ENCODE measurements around the gene PIGU. TPM values are rescaled to one million over a fixed set of nuclear protein-coding genes. Genes with fewer than 3 reads are reported as not detected.

Gene PIGU
- total and polyA plus RNA-seq, 2 of the 13 experiments (the other 11 are each of a cell fraction or from before 2014, with no cell fraction given) = 45.5 to 231 TPM

DNA sequence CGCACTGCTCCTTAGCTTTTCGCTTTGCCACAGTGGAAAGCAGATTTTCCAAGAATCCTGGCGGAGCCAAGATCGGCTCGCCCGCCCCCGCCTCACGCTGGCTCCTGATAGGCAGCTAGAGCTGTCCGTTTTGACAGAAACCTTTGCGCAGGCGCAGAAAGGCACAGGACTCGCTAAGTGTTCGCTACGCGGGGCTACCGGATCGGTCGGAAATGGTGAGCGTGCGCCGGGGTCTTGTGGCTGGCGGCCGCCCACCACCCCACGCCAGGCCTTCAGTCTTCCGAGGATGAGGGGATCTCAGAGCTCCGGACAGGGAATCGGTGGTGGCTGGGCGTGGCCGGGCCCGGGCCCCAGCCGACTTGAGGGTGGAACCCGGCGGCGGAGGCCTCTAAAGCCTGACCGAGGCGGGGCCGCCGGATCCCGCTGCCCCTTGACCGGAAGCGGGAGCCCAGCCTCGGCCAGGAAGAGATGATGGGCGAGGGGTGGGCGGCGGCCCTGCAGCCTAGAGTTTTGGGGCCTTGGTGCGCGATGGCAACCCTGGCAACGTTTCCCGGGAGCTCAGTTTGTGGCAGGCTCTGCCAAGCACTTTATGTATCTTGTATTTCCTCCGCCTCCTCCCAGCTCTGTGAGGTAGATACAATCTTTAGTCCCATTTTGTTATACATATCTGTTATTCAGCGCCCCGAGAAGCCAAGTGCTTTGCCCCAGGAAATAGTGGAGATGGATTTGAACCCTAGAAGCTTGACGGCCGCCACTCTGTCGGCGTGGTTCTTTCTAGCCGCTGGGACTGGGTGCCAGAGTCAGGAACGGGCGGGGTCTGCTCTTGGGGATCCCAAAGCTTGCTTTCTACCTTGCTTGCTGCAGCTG, 160.4 kb downstream of the PIGU start, which contains the start of gene DYNLRB1 (continued):
- TF ChIP-seq, protein P1, sequence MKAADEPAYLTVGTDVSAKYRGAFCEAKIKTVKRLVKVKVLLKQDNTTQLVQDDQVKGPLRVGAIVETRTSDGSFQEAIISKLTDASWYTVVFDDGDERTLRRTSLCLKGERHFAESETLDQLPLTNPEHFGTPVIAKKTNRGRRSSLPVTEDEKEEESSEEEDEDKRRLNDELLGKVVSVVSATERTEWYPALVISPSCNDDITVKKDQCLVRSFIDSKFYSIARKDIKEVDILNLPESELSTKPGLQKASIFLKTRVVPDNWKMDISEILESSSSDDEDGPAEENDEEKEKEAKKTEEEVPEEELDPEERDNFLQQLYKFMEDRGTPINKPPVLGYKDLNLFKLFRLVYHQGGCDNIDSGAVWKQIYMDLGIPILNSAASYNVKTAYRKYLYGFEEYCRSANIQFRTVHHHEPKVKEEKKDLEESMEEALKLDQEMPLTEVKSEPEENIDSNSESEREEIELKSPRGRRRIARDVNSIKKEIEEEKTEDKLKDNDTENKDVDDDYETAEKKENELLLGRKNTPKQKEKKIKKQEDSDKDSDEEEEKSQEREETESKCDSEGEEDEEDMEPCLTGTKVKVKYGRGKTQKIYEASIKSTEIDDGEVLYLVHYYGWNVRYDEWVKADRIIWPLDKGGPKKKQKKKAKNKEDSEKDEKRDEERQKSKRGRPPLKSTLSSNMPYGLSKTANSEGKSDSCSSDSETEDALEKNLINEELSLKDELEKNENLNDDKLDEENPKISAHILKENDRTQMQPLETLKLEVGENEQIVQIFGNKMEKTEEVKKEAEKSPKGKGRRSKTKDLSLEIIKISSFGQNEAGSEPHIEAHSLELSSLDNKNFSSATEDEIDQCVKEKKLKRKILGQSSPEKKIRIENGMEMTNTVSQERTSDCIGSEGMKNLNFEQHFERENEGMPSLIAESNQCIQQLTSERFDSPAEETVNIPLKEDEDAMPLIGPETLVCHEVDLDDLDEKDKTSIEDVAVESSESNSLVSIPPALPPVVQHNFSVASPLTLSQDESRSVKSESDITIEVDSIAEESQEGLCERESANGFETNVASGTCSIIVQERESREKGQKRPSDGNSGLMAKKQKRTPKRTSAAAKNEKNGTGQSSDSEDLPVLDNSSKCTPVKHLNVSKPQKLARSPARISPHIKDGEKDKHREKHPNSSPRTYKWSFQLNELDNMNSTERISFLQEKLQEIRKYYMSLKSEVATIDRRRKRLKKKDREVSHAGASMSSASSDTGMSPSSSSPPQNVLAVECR (CRISPR knock-in tag; IDR thresholded peaks at IDR 0.05; ENCODE audit: borderline replicate concordance) = peak; percentile 98
- peak; percentile 78 for TF ChIP-seq ZNF331 (CRISPR knock-in tag; IDR thresholded peaks at IDR 0.05)
- peak; percentile 96 for TF ChIP-seq ZNF670 (CRISPR knock-in tag; IDR thresholded peaks at IDR 0.05; ENCODE audit: borderline replicate concordance)
- peak; percentile 49; the same call in 1 of the 2 replicates for TF ChIP-seq ZNF143 (CRISPR knock-in tag; IDR thresholded peaks at IDR 0.05)
- TF ChIP-seq YY1 (IDR thresholded peaks at IDR 0.05; ENCODE audit: insufficient read depth, insufficient replicate concordance, low read depth, low read length) = peak; percentile 63
- TF ChIP-seq TBP (CRISPR knock-in tag; IDR thresholded peaks at IDR 0.05) = 0 out of 2 replicates have a peak, but pooled peaks have one; percentile 10
- TF ChIP-seq NFIB (CRISPR knock-in tag; IDR thresholded peaks at IDR 0.05; ENCODE audit: borderline replicate concordance) = no peak
- TF ChIP-seq SMYD3 (CRISPR knock-in tag; IDR thresholded peaks at IDR 0.05) = no peak
- TF ChIP-seq KDM4B (CRISPR knock-in tag; IDR thresholded peaks at IDR 0.05) = peak; percentile 95
- TF ChIP-seq HMGA1 (CRISPR knock-in tag; conservative IDR thresholded peaks at IDR 0.05) = no peak
- TF ChIP-seq CCDC6 (CRISPR knock-in tag; IDR thresholded peaks at IDR 0.05) = peak; percentile 49; the same call in 1 of the 2 replicates
- peak; percentile 68; the same call in 1 of the 2 replicates for TF ChIP-seq NR1H2 (CRISPR knock-in tag; IDR thresholded peaks at IDR 0.05; ENCODE audit: borderline replicate concordance, low read depth)
- TF ChIP-seq, protein P2, sequence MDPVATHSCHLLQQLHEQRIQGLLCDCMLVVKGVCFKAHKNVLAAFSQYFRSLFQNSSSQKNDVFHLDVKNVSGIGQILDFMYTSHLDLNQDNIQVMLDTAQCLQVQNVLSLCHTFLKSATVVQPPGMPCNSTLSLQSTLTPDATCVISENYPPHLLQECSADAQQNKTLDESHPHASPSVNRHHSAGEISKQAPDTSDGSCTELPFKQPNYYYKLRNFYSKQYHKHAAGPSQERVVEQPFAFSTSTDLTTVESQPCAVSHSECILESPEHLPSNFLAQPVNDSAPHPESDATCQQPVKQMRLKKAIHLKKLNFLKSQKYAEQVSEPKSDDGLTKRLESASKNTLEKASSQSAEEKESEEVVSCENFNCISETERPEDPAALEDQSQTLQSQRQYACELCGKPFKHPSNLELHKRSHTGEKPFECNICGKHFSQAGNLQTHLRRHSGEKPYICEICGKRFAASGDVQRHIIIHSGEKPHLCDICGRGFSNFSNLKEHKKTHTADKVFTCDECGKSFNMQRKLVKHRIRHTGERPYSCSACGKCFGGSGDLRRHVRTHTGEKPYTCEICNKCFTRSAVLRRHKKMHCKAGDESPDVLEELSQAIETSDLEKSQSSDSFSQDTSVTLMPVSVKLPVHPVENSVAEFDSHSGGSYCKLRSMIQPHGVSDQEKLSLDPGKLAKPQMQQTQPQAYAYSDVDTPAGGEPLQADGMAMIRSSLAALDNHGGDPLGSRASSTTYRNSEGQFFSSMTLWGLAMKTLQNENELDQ (CRISPR knock-in tag; IDR thresholded peaks at IDR 0.05; ENCODE audit: borderline replicate concordance) = peak; percentile 25; the same call in 1 of the 2 replicates
- TF ChIP-seq, protein P3, sequence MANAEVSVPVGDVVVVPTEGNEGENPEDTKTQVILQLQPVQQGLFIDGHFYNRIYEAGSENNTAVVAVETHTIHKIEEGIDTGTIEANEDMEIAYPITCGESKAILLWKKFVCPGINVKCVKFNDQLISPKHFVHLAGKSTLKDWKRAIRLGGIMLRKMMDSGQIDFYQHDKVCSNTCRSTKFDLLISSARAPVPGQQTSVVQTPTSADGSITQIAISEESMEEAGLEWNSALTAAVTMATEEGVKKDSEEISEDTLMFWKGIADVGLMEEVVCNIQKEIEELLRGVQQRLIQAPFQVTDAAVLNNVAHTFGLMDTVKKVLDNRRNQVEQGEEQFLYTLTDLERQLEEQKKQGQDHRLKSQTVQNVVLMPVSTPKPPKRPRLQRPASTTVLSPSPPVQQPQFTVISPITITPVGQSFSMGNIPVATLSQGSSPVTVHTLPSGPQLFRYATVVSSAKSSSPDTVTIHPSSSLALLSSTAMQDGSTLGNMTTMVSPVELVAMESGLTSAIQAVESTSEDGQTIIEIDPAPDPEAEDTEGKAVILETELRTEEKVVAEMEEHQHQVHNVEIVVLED (CRISPR knock-in tag; IDR thresholded peaks at IDR 0.05; ENCODE audit: borderline replicate concordance) = peak; percentile 76
- TF ChIP-seq, protein P4, sequence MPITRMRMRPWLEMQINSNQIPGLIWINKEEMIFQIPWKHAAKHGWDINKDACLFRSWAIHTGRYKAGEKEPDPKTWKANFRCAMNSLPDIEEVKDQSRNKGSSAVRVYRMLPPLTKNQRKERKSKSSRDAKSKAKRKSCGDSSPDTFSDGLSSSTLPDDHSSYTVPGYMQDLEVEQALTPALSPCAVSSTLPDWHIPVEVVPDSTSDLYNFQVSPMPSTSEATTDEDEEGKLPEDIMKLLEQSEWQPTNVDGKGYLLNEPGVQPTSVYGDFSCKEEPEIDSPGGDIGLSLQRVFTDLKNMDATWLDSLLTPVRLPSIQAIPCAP (CRISPR knock-in tag; IDR thresholded peaks at IDR 0.05; ENCODE audit: low read depth) = no peak; the same call in 1 of the 2 replicates
- TF ChIP-seq MTF2 (CRISPR knock-in tag; IDR thresholded peaks at IDR 0.05; ENCODE audit: borderline replicate concordance) = 0 out of 2 replicates have a peak, but pooled peaks have one; percentile 81
- TF ChIP-seq ZNF768 (CRISPR knock-in tag; IDR thresholded peaks at IDR 0.05) = peak; percentile 85; the same call in 1 of the 2 replicates
